AG09319 (cell line): Measurements from ENCODE around the gene PURA.
"Not testable (repeated sequence)": the region's sequence is repeated elsewhere in the genome, so short reads cannot be mapped to it uniquely, and the experiment has no call there.

Experiments
- DNase-seq: peaks from one replicate; pipeline ENCODE4 v3.0.0-alpha.2; 2010; ENCODE audit warnings: low read depth; ENCODE audit errors: extremely low read depth
- CTCF ChIP-seq: IDR thresholded peaks from 2 replicates; pipeline ENCODE4 v1.5.1; 2011; ENCODE audit warnings: low read depth, mild to moderate bottlenecking, inconsistent platforms, low read length, moderate library complexity

PURA gene

DNA sequence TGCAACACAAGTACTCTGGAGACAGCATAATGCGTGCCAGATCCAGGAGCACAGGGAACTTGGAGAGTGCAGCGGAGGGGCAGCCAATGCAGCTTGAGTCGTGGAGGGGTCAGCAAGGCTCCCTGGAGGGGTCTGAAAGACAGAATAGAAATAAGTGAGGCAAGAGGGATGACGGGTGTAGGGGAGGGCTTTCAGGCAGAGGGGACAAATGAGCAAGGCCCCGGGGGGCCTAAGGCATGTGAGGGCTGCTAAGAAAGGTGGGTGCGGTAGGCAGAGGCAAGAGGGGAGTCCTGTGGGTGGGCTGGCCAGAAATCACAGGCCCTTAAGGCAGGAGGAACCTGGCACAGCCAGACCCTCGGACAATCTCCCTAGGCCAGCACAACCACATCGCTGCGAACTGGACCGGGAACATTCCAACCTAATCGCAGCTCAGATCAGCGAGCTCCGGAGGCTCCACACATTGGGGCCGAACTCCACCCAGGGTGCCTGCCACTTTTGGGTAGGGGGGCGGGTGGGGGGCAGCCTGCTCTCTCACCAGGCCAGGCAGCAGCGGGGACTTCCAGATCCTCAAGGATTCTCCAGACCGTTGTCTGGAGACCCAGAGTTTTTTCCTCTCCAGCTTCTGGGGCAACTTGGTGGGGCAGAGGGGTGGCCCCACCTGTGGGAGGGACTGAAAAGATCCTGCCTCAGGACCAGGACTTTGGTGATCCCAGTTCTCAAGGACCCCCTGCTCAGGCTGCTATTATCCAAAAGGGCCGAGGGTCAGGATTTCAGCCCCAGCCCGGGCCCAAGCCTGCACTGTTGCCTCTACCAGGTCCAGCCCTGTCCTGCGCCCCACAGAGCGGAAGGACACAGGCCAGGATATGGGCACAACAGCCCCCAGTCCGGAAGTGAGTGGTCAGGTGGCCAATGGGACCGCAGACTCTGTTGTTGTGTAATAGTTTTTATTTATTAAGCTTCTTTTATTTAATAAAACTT, 38.4 kb downstream of the PURA start:
- DNase-seq = no peak
- TF ChIP-seq CTCF = no peak

DNA sequence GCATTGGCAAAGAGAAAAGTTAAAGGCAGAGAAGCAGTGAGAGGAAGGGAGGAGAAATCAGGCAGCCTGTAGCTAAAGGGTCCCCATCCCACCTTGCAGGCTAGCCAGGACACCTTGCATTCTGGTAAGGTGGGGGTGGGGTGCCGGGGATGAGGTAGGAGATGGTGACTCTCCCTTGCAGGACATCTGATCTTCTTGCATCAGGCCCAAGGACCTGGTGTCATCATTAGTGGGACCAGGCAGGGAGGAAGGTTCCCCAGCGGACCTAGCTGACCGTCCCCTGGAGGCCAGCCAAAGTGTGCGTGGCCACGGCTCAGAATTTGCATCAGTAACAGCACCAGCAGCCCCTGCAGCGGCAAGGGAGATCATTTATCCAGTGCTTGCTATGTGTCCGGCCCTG, 39.3 kb downstream of the PURA start:
- TF ChIP-seq CTCF = no peak
- DNase-seq = no peak

DNA sequence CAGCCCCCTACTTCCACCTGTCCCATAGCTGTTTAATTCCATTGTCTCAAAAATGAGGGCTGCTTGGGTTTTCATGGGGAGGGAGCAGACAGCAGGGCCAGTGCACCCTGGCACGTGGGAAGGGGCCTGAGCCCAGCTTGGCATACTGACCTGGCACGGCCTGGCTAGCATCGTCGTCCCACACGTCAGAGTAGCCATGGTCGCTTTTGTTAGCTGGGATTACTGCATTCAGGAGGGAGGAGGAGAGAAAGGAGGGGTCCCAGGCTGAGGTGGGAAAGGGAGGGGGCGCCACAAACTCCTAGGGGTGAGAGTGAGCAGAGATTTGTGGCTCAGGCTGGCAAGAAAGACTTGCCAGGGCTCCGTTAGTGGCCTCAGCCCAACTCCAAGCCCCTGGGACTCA, 40.0 kb downstream of the PURA start:
- no peak for DNase-seq
- no peak for TF ChIP-seq CTCF

GRCh38 chr5:140154710-140155381, 40.9 kb downstream of the PURA start:
- DNase-seq = not testable (repeated sequence)

DNA sequence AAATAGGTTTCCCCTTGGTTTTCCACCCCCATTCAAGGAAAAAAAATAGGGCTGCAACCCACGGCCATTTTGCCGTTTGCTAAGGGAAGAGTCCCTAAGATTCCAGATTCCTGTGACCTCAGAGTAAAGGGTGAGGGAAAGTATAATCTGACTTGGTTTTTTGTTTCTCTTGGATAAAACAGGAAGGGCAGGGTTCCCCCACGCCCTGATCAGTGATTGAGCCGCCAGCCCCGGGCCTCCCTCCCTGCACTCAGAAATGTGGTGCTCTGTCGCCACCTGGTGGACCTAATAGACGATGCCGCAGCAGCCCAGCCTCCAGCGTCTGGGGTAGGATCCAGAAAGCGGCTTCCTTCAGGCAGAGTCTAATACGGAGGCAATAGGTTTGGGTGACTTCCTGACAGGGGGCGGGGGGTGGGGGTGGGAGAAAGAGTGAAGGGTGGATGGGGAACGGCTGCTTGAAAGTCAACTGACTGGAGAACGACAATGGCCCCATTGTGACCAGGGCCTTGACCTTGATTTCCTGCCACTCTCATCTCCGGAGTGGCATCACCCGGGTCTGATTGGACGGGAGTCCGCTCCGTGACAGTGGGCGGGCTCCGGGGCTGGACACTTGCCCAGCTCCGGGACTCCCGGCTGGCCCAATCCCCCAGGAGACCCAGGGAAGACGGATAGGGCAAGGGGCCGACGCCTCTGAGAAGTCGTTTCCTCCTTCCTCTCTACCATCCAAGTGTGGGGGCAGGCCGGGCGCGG, 43.3 kb downstream of the PURA start:
- peak; percentile 47 for DNase-seq
- peak; percentile 87 for TF ChIP-seq CTCF

- no peak for DNase-seq
- no peak for TF ChIP-seq CTCF
Measured at GRCh38 chr5:140159014-140159927, 45.4 kb downstream of the PURA start.

- DNase-seq = no peak
- no peak for TF ChIP-seq CTCF
Measured at GRCh38 chr5:140162275-140162674, 48.4 kb downstream of the PURA start.
